GM18517 (cell line): Measurements from ENCODE around the gene PARVG.
"Not testable (repeated sequence)": the region's sequence is repeated elsewhere in the genome, so short reads cannot be mapped to it uniquely, and the experiment has no call there.

Source experiments
- ATAC-seq: cut with Tn5 transposase; IDR thresholded peaks from one replicate; pipeline ENCODE4 v1.9.1; 2021; ENCODE audit warnings: mild to moderate bottlenecking, moderate library complexity; ENCODE audit not compliant: unreplicated experiment

PARVG gene

DNA sequence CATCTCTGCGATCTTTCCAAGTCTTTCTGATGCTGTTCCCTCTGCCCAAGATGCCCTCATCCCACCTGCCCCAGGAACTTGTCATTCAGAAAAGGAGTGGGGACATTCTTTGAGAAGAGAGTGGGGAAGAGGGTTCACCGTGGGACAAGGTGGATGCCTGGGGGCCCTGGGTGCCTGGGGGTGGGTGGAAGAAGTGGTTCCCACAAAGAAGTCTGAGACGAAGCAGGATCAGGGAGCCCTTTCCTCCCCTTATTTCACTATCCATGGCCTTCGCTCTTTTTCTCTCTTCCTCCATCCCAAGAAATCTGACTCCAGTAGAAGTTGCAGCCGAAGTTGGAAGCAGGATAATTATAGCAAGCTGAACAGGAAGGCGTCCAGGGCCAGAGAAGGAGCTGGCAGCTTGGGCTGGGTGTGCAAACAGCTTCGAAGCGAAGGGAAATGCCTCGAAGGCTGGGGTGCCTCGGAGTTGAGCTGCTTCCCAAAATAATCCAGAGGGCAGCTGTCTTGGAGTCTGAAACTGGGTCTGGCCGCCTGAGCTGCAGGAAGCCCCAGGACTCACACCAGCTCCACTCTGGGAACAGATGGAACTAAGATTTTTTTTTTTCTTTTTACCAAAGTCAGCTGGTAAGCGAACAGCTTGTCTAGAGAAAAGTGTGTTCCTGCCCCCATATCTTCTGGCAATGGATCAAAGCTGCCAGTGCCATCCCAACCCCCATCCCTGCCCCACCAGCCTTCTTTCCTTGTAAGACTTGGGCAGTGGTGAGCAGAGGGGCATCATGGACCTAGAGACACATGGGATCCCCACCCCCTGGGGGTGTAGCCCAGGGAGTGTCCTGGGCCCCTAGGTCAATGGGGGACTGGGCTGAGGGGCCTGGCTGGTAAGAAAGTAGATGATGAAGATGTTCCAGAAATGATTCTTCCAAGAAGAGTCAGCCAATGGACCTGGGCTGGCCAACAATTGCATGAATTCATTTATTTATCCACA, 31.5 kb downstream of the PARVG start:
- no peak for ATAC-seq

DNA sequence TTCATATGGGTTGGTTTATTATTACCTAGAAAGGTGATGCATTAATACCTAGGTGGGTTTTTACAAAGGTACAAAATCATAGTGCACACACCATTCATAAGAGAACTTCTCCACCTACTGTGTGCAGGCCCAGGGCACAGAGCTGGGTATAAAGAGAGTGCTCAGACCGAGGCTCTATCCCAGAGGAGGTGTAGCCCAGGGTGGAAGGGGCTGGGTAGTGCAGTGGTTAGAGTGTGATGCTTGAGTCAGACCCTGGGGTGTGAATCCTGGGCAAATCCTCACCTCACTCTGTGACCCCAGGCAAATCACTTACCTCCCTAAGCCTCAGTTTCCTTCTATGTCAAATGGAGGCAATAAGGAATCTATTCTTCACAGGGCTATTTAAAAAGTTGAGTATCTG, 32.2 kb downstream of the PARVG start:
- ATAC-seq: no peak

DNA sequence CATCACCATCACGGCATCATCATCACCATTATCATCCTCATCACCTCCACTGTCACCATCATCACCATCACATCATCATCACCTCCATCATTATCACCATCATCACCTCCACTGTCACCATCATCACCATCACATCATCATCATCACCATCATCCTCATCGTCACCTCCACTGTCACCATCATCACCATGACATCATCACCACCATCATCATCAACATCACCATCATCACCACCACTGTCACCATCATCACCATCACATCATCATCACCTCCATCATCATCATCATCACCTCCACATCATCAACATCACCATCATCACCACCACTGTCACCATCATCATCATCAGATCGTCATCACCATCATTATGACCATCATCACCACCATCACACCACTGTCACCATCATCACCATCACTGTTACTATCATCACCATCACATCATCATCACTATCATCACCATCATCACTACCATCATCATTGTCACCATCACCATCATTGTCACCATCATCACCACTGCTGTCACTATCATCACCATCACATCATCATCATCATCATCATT, 32.8 kb downstream of the PARVG start:
- ATAC-seq: no peak

DNA sequence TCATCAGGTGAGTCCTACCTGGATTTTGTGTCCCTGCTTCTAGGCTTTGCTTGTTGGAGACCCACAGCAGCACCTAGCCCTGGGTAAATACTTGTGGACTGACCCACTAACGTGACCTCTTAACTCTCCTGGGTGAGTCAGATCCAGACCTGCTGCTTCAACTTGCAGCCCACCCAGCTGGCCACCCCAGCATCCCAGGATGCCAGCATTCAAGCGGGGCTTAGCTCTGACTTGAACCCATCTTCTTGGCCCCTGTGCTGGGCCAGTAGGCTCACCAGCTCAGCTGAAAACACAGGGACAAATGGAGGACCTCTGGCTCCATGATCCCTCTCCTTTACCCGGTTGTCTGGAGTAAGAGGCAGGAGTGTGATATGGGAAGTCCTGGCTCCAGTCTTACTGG, 33.5 kb downstream of the PARVG start:
- no peak for ATAC-seq

DNA sequence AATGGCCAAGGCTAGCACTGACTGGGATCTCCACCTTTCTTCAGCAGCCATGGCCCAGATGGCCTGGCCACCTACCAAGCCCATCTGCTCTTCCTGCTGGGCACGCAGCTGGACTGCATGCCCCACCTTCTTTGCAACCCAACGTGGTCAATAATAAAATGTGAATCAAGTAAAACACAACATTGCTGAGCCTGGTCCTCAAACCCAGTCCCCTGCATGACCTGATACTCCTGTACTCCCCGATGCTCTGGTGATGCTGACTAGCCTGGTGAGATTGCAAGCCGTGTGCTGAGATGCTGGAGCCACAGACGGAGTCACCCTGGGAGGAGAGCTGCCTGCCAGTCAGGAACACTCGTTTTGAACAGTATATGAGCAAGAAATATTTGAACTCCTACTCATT, 34.0 kb downstream of the PARVG start:
- ATAC-seq: no peak

DNA sequence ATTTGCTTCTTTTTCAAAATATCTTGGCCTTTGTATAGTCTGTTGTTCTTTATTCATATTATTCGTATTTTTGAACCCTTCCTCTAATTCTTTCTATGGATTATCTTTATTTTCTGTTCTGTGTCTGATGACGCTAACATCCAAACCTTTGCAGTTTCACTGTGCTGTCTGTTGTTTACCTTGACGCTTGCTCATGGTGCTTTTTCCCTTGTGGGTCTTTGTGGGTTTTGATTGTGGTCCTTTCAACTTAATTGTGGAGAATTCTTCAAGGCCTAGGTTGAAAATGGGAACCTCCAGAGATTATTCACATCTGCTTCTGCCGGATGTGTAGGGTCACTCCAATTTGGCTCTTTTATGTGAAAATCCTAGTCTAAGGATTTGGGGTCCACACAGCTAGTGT, 34.6 kb downstream of the PARVG start:
- ATAC-seq: no peak

DNA sequence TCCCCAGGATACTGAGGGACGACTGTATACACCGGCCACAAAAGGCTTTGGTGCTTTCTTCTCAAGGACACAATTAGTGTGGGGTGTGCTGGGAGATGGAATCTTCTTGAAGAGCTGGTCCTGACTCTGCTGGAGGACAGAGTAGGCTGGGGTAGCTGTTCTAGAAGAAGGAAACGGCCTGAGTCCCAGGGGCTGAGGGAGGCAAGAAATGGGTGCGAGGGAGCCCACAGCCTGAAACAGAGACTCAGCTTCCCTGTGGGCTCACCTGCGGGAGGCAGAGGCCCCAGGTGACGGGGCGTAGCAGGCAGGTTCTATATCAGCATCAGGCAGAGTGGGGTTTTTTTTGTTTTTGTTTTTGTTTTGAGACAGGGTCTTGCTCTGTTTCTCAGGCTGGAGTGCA, 36.6 kb downstream of the PARVG start:
- ATAC-seq: no peak

DNA sequence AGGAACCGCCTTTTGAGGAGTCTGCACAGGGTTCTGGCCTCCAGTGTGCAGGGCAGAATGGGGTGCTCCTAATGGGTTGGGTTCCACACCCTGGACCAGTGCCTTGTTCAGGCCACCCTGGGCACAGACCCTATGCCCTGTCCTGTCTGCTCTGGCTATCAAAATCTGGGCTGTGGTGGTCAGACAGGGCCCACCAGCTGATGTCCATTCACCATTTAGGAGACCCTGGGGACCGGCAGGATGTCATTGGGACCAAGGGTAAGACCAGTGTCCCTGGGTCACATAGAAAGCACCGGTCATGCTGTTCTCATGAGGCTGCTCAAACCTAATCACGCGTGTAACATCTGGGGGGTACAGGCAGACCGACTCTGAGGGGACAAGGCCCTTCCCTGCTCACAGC, 37.3 kb downstream of the PARVG start:
- no peak for ATAC-seq

DNA sequence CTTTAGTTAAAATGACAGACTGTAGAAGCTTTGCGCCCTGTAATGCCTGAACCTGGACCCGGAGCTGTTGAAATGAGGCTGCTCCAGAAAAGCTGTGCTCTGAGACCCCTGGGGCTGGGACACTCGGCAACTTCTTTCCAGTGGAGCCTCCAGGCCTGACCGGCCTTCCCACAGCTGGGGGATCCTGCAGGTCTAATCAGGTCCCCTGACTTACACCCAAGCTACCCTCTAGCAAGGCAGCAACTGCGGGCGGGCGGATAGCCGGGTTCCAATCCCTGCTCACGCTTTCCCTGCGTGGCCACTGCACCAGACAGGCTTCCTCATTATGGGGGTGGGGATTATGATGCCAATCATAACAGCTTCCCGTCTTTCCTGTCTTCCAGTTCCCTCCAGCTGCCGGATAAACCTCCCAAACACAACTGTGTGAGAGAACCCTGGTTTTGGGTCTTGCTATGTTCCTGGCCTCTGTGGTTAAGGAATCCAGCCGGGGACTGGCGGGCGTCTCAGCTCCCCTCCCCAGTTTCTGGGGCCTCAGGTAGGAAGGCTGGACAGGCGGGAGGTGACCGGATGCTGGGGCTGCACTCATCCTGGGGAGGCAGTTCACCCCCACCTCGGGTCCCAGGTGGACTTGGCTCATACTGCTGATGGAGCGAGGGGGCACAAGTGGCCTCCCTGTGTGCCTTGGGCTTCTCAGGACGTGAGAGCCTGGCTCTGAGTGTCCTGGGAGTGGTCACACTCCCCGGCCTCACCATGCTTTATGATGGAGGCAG, 38.6 kb downstream of the PARVG start:
- ATAC-seq: no peak

DNA sequence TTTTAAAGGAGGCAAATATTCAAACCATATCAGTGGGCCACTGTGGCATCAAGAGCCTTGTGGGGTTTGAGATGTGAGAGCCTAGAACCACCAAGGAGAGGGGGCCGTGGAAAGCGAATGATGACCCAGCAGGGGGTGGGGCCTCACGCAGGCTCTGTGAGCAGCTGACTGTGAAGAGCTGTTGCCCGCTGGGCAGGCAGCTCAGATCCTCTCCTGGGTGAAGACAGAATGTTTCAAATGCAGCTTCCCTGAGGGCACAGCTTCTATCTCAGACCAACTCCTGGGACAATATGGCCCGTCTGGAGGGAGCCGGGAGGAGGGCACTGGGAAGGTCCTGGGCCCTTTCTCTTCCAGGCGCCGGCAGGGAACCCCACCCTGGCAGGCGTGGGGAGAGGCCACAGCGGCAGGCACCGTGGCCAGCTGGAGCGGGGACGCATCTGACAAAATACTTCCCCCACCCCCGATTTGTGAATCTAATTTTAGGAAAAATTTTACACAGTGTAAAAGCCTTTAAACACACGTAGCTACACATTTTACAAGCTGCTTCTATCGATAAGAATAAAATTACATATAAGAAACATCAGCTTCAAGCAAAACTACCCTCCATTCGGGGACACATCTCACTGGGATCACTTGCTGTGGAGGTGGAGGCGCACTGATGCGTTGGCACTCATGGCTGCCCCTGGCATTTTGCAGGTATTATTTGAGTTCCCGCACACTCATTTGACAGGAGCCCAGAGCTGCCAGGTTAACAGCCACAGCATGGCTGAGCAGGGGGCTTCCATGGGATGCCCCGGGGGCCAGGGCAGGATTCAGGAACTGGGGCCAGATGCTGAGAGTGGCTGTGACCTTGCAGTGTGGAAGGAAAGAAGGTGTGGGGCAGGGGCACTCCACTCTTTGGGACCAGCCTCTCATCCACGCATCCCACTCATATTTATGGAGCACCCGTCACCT, 40.3 kb downstream of the PARVG start:
- no peak for ATAC-seq

DNA sequence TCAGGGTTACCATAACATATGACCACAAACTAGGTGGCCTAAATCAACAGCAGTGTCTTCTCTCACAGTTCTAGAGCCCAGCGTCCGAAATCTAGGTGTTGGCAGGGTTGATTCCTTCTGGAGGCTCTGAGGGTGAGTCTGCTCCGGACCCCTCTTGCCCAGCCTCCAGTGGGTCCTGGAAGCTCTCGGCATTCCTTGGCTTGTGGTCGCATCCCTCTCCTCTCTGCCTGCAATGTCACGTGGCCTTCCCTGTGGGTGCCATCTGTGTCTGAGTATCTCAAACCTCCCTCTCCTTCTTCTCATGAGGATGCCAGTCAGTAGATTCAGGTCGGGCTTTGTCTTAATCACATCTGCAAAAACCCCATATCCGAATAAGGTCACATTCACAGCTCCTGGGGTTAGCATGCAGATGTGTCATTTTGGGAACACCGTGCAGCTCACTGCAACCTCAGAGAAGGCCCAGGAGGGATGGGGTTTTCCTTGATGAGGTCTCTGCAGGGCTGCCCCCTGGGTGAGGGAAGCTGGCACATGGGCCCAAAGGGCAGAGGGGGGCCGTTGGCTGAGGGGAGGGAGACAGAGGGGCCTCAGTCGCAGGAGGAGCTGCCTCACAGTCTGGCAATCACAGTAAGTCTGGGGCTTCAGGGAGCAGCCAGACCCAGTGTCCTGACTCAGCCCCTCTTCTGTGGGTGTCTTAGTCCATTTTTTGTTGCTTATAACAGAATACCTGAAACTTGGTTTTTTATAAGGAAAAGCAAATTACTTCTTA, 41.2 kb downstream of the PARVG start:
- no peak for ATAC-seq

DNA sequence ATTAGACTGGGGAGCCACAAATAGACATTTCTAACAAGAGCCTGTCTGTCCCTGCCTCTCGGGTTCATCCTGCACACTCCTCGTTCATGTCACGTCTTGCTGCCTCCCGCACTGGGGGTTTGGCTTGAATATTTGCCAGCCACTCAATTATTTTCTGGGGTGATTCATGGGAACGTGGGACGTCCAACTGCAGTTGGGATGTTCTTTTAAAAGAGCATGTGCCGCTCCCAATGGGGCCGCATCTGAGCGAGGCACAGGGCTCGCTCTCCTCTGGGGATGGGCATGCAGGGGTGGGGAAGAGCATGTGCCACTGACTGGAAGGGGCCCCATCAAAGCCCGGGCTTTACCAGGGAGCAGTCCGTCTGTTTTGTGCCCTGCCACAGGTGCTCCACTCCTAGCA, 43.4 kb downstream of the PARVG start:
- ATAC-seq: no peak

DNA sequence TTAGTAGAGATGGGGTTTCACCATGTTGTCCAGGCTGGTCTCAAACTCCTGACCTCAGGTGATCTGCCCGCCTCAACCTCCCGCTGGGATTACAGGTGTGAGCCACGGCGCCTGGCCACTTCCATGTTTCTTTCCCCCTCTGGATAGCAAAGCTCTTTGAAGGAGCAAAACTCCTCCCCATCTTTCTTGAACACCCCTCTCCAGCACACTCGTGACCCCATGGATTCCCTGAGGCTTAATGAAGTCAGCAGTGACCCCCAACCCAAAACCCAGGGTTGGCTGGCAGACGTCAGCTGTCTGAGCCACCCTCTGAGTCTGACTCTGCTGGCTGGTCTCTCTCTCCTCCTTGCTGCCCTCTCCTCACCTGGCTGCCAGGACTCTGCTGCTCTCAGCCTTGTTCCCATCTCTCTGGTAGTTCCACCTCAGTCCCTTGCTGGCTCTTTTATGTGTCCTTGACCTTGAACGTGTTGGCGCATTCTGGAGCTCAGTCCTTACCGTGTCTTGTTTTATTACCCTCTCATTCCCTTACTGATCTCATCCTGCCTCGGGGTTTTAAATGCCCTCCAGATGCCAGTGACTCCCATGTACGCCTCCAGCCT, 44.5 kb downstream of the PARVG start:
- ATAC-seq: no peak

DNA sequence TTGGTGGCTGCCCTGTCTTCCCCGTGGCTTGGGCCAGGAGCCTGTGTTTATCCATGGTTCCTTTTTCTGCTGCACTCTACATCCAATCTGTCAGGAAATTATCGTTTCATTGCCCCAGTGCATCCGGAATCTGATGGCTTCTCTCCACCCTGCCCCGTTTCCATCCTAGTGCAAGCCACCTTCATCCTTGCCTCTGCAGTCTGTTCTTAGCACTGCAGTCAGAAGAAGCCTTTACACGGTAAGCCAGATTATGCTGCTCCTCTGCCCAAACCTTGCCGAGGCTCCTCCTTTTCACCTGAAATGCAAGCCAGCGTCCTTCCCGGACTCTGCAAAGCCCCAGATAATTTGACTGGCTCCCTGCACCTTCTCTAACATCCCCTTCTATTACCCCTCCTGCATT, 45.1 kb downstream of the PARVG start:
- ATAC-seq: no peak

DNA sequence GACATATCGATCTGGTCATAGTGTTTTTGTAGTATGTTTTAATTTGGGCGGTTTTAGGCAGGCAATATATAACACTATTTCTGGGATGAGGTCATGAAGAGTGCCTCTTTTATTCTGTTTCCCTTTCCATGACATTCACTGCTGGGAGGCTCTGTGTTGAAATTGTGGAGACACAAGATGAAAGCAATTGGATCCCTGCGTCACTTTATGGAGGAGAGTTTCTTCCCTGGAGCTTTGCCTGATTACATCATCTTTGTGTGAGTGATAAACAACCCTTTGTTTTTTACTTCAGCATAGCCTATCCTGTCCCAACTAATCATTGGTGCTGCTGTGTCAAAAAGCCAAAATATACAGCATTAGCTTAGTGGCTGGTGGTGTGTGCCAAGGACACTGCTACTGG, 48.6 kb downstream of the PARVG start:
- no peak for ATAC-seq

DNA sequence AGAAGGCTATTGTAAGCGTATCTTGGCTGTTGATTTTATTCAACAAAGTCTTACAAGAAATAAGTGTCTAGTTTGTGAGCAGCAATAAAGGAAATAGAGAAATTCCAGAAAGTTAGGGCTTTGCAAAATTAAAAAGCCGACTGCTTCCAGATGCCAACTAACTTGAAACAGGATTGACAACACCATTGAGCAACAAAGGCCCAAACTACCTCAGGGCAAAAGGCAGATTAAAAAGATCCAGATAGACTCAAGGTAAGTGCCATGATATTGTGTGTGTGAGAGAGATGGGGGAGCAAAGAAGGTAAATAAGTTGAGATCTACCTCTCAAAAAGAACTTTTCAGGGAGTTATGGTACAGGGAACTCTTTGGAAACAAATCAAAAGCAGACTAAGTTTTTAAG, 49.1 kb downstream of the PARVG start:
- ATAC-seq: no peak

DNA sequence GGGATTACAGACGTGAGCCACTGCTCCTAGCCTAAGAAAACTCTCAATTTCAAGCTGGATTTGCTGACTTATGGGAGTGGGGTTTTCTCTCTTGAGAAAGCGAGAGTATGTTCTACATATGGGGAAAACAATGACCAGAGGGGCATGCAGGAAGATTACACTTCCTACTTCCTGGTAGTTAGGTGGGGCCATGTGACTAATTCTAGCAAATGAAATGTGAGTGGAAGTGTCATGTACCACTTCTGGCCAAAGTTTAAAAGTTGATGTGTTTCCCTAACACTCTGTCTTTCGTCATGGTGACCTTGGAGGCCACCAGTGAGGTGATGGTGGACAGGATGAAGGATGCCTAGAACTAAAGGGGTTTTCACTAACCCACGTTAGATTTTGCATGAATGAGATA, 50.5 kb downstream of the PARVG start:
- ATAC-seq: no peak

DNA sequence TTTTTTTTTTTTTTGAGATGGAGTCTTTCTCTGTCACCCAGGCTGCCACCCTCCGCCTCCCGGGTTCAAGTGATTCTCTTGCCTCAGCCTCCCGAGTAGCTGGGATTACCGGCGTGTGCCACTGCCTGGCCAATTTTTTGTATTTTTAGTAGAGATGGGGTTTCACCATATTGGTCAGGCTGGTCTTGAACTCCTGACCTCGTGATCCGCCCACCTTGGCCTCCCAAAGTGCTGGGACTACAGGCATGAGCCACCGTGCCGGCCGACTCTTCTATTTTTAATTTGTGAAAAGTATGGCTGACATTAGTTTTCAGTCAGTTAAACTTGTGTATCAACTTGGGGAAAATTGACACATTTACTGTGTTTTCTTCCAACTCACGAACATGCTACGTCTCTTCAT, 53.6 kb downstream of the PARVG start:
- not testable (repeated sequence) for ATAC-seq

DNA sequence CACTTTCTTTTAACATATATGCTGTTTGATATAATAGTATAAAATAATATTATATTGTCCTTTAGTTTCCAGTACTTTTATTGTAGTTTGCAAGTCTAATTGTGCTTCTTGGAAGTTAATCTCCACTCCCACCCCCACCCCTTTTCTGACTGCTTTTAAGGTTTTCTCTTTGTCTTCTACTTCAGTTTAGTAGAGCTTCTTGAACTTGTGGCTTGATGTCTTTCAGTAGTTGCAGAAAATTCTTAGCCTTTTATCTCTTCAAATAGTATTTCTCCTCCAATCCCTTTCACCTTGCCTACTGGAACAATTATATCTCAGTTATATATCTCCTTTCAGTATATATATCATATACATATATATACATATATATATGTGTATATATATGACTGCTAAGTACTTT, 56.6 kb downstream of the PARVG start:
- no peak for ATAC-seq

DNA sequence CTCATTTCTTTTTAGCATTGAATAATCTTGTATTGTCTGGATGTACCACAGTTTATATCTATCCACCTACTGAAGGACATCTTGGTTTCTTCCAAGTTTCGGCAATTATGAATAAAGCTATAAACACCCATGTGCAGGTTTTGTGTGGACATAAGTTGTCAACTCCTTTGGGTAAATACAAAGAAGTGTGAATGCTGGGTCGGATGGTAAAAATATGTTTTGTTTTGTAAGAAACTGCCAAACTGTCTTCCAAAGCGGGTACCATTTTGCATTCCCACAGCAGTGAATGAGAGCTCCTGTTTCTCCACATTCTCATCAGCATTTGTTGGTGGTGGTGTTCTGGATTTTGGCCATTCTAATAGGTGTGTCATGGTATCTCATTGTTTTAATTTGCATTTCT, 60.4 kb downstream of the PARVG start:
- not testable (repeated sequence) for ATAC-seq
